Measurements from ENCODE around the gene PRXL2A. TPM values are rescaled to one million over a fixed set of nuclear protein-coding genes. Genes with fewer than 3 reads are reported as not detected.
A peak's percentile ranks its signal among the peaks of the same experiment; 100 is the strongest.

Gene PRXL2A
- total RNA-seq, 2 experiments from 2014 or later = not detected

GRCh38 chr10:80382989-80383388 lies 25.4 kb upstream of the PRXL2A start:
- BruUV-seq (replicated peaks) = no TSS peak

GRCh38 chr10:80390740-80391139 lies 17.6 kb upstream of the PRXL2A start:
- H3K4me1 ChIP-seq (ENCODE audit: insufficient read depth, low read length, poor library complexity, severe bottlenecking) = no peaks in the 10 kb centered on the region
- no peaks in the 10 kb centered on the region for H3K36me3 ChIP-seq (ENCODE audit: insufficient read depth, low read length)
- H3K9me3 ChIP-seq (ENCODE audit: low read length) = no peaks in the 10 kb centered on the region
- POLR2A ChIA-PET = no interaction called here
- H3K4me3 ChIP-seq (ENCODE audit: low read depth, low read length, poor library complexity, severe bottlenecking) = no peak overlapping the region
- intact Hi-C loops (cut with micrococcal nuclease; ENCODE audit: unreplicated experiment) = no loop called here
- DNase-seq (ENCODE audit: low spot score) = no peak
- no peak overlapping the region for H3K4me2 ChIP-seq (ENCODE audit: low read length)
- no peak for TF ChIP-seq CTCF (conservative IDR thresholded peaks at IDR 0.05; ENCODE audit: low read length)
- no peak for TF ChIP-seq EZH2phosphoT487 (IDR thresholded peaks at IDR 0.05; ENCODE audit: borderline replicate concordance, low read depth, low read length)
- no peaks in the 10 kb centered on the region for H3K9me2 ChIP-seq (ENCODE audit: insufficient read depth, low read length)
- H2AFZ ChIP-seq (ENCODE audit: low read length) = no peak overlapping the region
- no peaks in the 10 kb centered on the region for H3K79me2 ChIP-seq (ENCODE audit: insufficient read depth, low read depth, low read length)
- CTCF ChIA-PET (ENCODE audit: unreplicated experiment) = no interaction called here
- no peaks in the 10 kb centered on the region; the same call in 1 of the 2 replicates for H4K20me1 ChIP-seq (ENCODE audit: insufficient read depth, low read length)
- no TSS peak for BruUV-seq (replicated peaks)
- H3K27ac ChIP-seq (ENCODE audit: low read depth, low read length, poor library complexity, severe bottlenecking) = no peak overlapping the region

More at GRCh38 chr10:80382989-80383388, 25.4 kb upstream of the PRXL2A start:
- Histone ChIP-seq H3K4me1 (ENCODE audit: insufficient read depth, low read length, poor library complexity, severe bottlenecking) (no peaks in the 10 kb centered on the region), H3K4me2 (ENCODE audit: low read length) (no peak overlapping the region), H3K9me3 (ENCODE audit: low read length) (no peaks in the 10 kb centered on the region), H3K79me2 (ENCODE audit: insufficient read depth, low read depth, low read length) (no peaks in the 10 kb centered on the region), H4K20me1 (ENCODE audit: insufficient read depth, low read length) (no peaks in the 10 kb centered on the region), H3K27ac (ENCODE audit: low read depth, low read length, poor library complexity, severe bottlenecking) (no peak overlapping the region), H3K36me3 (ENCODE audit: insufficient read depth, low read length) (no peaks in the 10 kb centered on the region), H3K4me3 (ENCODE audit: low read depth, low read length, poor library complexity, severe bottlenecking) (no peak overlapping the region), H3K9me2 (ENCODE audit: insufficient read depth, low read length) (no peaks in the 10 kb centered on the region), H2AFZ (ENCODE audit: low read length) (0 out of 2 replicates have a peak overlapping the region, but pooled peaks have one; percentile 1)
- ChIA-PET POLR2A (interaction anchor here (0.6 to 1.0 kb wide), 2 partner anchors 158 to 1697 kb away, joined by 3 read pairs; no protein-coding TSS in a partner anchor), CTCF (ENCODE audit: unreplicated experiment) (no interaction called here)
- intact Hi-C loops (cut with micrococcal nuclease; ENCODE audit: unreplicated experiment) = loop anchor here (1.0 to 5.0 kb wide), 3 partner anchors 60 to 539 kb away; no protein-coding TSS in a partner anchor
- peak; percentile 59 for DNase-seq (ENCODE audit: low spot score)
- peak; percentile 82 for TF ChIP-seq CTCF (conservative IDR thresholded peaks at IDR 0.05; ENCODE audit: low read length)
- TF ChIP-seq EZH2phosphoT487 (IDR thresholded peaks at IDR 0.05; ENCODE audit: borderline replicate concordance, low read depth, low read length) = no peak

- H3K4me2 ChIP-seq (ENCODE audit: low read length) = no peak overlapping the region
- BruUV-seq (replicated peaks) = no TSS peak
- intact Hi-C loops (cut with micrococcal nuclease; ENCODE audit: unreplicated experiment) = no loop called here
These were observed 16.1 kb upstream of the PRXL2A start for GRCh38 chr10:80392250-80392649.

More at GRCh38 chr10:80392250-80392649, 16.1 kb upstream of the PRXL2A start:
- Histone ChIP-seq H3K27ac (ENCODE audit: low read depth, low read length, poor library complexity, severe bottlenecking) (no peak overlapping the region), H3K79me2 (ENCODE audit: insufficient read depth, low read depth, low read length) (no peaks in the 10 kb centered on the region), H2AFZ (ENCODE audit: low read length) (no peak overlapping the region), H3K36me3 (ENCODE audit: insufficient read depth, low read length) (no peaks in the 10 kb centered on the region), H4K20me1 (ENCODE audit: insufficient read depth, low read length) (no peaks in the 10 kb centered on the region; the same call in 1 of the 2 replicates), H3K9me3 (ENCODE audit: low read length) (no peaks in the 10 kb centered on the region), H3K9me2 (ENCODE audit: insufficient read depth, low read length) (no peaks in the 10 kb centered on the region), H3K4me3 (ENCODE audit: low read depth, low read length, poor library complexity, severe bottlenecking) (no peak overlapping the region), H3K4me1 (ENCODE audit: insufficient read depth, low read length, poor library complexity, severe bottlenecking) (no peaks in the 10 kb centered on the region)
- CTCF ChIA-PET (ENCODE audit: unreplicated experiment) = no interaction called here
- TF ChIP-seq EZH2phosphoT487 (IDR thresholded peaks at IDR 0.05; ENCODE audit: borderline replicate concordance, low read depth, low read length) = no peak
- TF ChIP-seq CTCF (conservative IDR thresholded peaks at IDR 0.05; ENCODE audit: low read length) = no peak
- POLR2A ChIA-PET = no interaction called here
- DNase-seq (ENCODE audit: low spot score) = no peak
